ENCODE results near the gene RARA. TPM values are rescaled to one million over a fixed set of nuclear protein-coding genes. Genes with fewer than 3 reads are reported as not detected.

Gene RARA
- total RNA-seq, 1 donor from 2014 or later = 38.8 TPM

DNA sequence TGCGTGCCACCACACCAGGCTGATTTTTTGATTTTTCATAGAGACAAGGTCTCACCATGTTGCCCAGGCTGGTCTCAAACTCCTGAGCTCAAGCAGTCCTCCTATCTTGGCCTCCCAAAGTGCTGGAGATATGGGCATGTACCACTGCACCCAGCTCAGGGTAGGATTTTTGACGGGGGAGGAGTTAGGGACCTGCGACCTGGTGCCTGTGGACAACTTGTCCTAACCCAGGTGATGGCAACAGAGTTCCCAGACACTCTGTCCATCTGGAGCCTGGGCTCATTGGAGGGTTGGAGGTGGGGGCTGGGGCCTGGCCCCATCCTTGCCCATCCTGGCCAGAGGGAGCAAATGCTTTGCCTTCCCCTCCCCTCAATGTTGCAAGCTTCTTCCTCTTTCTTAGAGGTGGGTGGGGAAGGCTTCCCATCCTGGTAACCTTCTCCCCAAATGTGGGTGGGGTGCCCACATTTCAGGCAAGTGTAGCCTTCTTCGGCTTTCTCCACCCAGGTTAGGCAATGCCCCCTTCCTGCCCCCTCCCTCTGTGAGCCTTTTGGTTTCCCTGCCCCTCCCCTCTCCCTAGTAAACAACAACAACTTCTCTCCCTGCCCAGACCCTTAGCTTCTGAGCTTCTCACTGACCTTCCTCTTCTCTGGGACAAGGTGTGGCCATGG lies 24.9 kb downstream of the RARA start:
- H3K27ac ChIP-seq (ENCODE audit: low read depth, low read length) = no peak overlapping the region
- no peaks in the 10 kb centered on the region for H3K27me3 ChIP-seq (ENCODE audit: insufficient read depth, low read length)
- H3K4me3 ChIP-seq (ENCODE audit: insufficient read depth, low read depth, low read length) = no peak overlapping the region
- no peak overlapping the region for H2AFZ ChIP-seq (ENCODE audit: low read depth, low read length)
- no peak overlapping the region for H3K27ac Mint-ChIP-seq (ENCODE audit: unreplicated experiment)
- no peaks in the 10 kb centered on the region for H3K36me3 ChIP-seq (ENCODE audit: insufficient read depth, low read length)
- peaks cover 27% of the 10 kb centered on the region for H3K4me1 ChIP-seq (ENCODE audit: insufficient read depth, low read length)
- no peaks in the 10 kb centered on the region for H3K9me3 Mint-ChIP-seq (ENCODE audit: unreplicated experiment)
- H3K79me2 ChIP-seq (ENCODE audit: insufficient read depth, low read length) = peaks cover 60% of the 10 kb centered on the region
- peaks cover 5% of the 10 kb centered on the region for H3K36me3 Mint-ChIP-seq (ENCODE audit: low read depth, unreplicated experiment)
- H3K27me3 Mint-ChIP-seq (ENCODE audit: low read depth, unreplicated experiment) = no peaks in the 10 kb centered on the region
- no peaks in the 10 kb centered on the region for H3K9me3 ChIP-seq (ENCODE audit: insufficient read depth, low read depth, low read length)
- H3K4me2 ChIP-seq (ENCODE audit: low read length) = no peak overlapping the region
- peaks cover 59% of the 10 kb centered on the region for H4K20me1 ChIP-seq (ENCODE audit: insufficient read depth, low read length)
- FAIRE-seq (no peak), DNase-seq (ENCODE audit: low read depth) (no peak)
- H3K9ac ChIP-seq (ENCODE audit: low read length) = no peak overlapping the region
- TF ChIP-seq, protein P1, sequence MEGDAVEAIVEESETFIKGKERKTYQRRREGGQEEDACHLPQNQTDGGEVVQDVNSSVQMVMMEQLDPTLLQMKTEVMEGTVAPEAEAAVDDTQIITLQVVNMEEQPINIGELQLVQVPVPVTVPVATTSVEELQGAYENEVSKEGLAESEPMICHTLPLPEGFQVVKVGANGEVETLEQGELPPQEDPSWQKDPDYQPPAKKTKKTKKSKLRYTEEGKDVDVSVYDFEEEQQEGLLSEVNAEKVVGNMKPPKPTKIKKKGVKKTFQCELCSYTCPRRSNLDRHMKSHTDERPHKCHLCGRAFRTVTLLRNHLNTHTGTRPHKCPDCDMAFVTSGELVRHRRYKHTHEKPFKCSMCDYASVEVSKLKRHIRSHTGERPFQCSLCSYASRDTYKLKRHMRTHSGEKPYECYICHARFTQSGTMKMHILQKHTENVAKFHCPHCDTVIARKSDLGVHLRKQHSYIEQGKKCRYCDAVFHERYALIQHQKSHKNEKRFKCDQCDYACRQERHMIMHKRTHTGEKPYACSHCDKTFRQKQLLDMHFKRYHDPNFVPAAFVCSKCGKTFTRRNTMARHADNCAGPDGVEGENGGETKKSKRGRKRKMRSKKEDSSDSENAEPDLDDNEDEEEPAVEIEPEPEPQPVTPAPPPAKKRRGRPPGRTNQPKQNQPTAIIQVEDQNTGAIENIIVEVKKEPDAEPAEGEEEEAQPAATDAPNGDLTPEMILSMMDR (IDR thresholded peaks at IDR 0.05; ENCODE audit: insufficient read depth, low read depth, low read length) = no peak
- TF ChIP-seq EZH2 (IDR thresholded peaks at IDR 0.05; ENCODE audit: insufficient read depth, low read length) = no peak
- H3K4me1 Mint-ChIP-seq (ENCODE audit: low read depth, unreplicated experiment) = peaks cover 7% of the 10 kb centered on the region
- H3K4me3 Mint-ChIP-seq (ENCODE audit: unreplicated experiment) = no peak overlapping the region

DNA sequence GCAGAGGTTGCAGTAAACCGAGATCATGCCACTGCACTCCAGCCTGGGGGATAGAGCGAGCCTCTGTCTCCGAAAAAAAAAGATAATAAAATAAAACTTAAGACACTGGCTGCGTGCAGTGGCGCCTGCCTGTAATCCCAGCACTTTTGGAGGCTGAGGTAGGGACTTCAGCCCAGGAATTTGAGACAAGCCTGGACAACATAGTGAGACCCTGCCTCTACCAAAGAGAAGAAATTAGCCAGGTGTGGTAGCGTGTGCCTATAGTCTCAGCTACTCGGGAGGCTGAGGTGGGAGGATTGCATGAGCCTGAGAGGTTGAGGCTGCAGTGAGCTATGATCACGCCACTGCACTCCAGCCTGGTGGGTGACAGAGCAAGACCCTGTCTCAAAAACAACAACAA lies 26.6 kb downstream of the RARA start:
- H3K79me2 ChIP-seq (ENCODE audit: insufficient read depth, low read length) = peaks cover 53% of the 10 kb centered on the region
- FAIRE-seq (no peak), DNase-seq (ENCODE audit: low read depth) (no peak)
- no peak overlapping the region for H3K27ac ChIP-seq (ENCODE audit: low read depth, low read length)
- H3K4me1 Mint-ChIP-seq (ENCODE audit: low read depth, unreplicated experiment) = peaks cover 6% of the 10 kb centered on the region
- TF ChIP-seq EZH2 (IDR thresholded peaks at IDR 0.05; ENCODE audit: insufficient read depth, low read length) = no peak
- no peaks in the 10 kb centered on the region for H3K9me3 ChIP-seq (ENCODE audit: insufficient read depth, low read depth, low read length)
- no peaks in the 10 kb centered on the region for H3K27me3 ChIP-seq (ENCODE audit: insufficient read depth, low read length)
- H4K20me1 ChIP-seq (ENCODE audit: insufficient read depth, low read length) = peaks cover 62% of the 10 kb centered on the region
- no peak overlapping the region for H2AFZ ChIP-seq (ENCODE audit: low read depth, low read length)
- peaks cover 25% of the 10 kb centered on the region for H3K4me1 ChIP-seq (ENCODE audit: insufficient read depth, low read length)
- no peak overlapping the region for H3K4me2 ChIP-seq (ENCODE audit: low read length)
- no peak overlapping the region for H3K4me3 Mint-ChIP-seq (ENCODE audit: unreplicated experiment)
- H3K9ac ChIP-seq (ENCODE audit: low read length) = no peak overlapping the region
- no peak overlapping the region for H3K27ac Mint-ChIP-seq (ENCODE audit: unreplicated experiment)
- H3K36me3 Mint-ChIP-seq (ENCODE audit: low read depth, unreplicated experiment) = peaks cover 9% of the 10 kb centered on the region
- no peaks in the 10 kb centered on the region for H3K27me3 Mint-ChIP-seq (ENCODE audit: low read depth, unreplicated experiment)
- H3K36me3 ChIP-seq (ENCODE audit: insufficient read depth, low read length) = peaks cover 4% of the 10 kb centered on the region
- no peaks in the 10 kb centered on the region for H3K9me3 Mint-ChIP-seq (ENCODE audit: unreplicated experiment)
- H3K4me3 ChIP-seq (ENCODE audit: insufficient read depth, low read depth, low read length) = no peak overlapping the region

DNA sequence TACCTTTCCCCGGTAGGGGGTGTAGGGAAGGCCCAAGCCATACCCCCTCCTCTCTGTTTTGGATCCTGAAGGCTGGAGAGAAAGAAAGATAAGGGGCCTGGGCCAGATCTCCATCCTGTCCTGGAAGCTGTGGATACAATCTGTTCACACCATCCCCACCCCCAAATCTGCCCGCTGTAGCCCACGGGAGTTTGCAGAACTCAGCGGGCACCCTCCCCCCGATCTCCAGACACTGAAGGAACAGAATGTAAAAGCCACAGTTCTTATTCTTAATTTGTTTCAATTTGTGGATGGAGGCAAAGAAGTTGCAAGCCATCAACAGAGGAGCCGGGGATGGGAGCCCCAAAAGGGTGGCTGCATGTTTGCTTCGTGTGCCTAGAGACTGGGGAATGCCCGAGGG lies 28.4 kb downstream of the RARA start:
- H3K36me3 Mint-ChIP-seq (ENCODE audit: low read depth, unreplicated experiment) = peaks cover 9% of the 10 kb centered on the region
- H3K27ac Mint-ChIP-seq (ENCODE audit: unreplicated experiment) = no peak overlapping the region
- Histone ChIP-seq H3K79me2 (ENCODE audit: insufficient read depth, low read length) (peaks cover 44% of the 10 kb centered on the region), H3K4me2 (ENCODE audit: low read length) (no peak overlapping the region), H4K20me1 (ENCODE audit: insufficient read depth, low read length) (peaks cover 52% of the 10 kb centered on the region), H3K9me3 (ENCODE audit: insufficient read depth, low read depth, low read length) (no peaks in the 10 kb centered on the region), H3K27ac (ENCODE audit: low read depth, low read length) (no peak overlapping the region), H3K27me3 (ENCODE audit: insufficient read depth, low read length) (no peaks in the 10 kb centered on the region), H3K4me1 (ENCODE audit: insufficient read depth, low read length) (peaks cover 20% of the 10 kb centered on the region), H3K4me3 (ENCODE audit: insufficient read depth, low read depth, low read length) (no peak overlapping the region), H3K36me3 (ENCODE audit: insufficient read depth, low read length) (peaks cover 4% of the 10 kb centered on the region), H3K9ac (ENCODE audit: low read length) (no peak overlapping the region), H2AFZ (ENCODE audit: low read depth, low read length) (no peak overlapping the region)
- no peak overlapping the region for H3K4me3 Mint-ChIP-seq (ENCODE audit: unreplicated experiment)
- peaks cover 6% of the 10 kb centered on the region for H3K4me1 Mint-ChIP-seq (ENCODE audit: low read depth, unreplicated experiment)
- FAIRE-seq (no peak), DNase-seq (ENCODE audit: low read depth) (no peak)
- no peaks in the 10 kb centered on the region for H3K27me3 Mint-ChIP-seq (ENCODE audit: low read depth, unreplicated experiment)
- TF ChIP-seq, protein P1 (IDR thresholded peaks at IDR 0.05; ENCODE audit: insufficient read depth, low read depth, low read length) = no peak
- TF ChIP-seq EZH2 (IDR thresholded peaks at IDR 0.05; ENCODE audit: insufficient read depth, low read length) = no peak
- no peaks in the 10 kb centered on the region for H3K9me3 Mint-ChIP-seq (ENCODE audit: unreplicated experiment)
